Measurements from ENCODE around the gene ZIM2. TPM values are rescaled to one million over a fixed set of nuclear protein-coding genes. Genes with fewer than 3 reads are reported as not detected.

ZIM2 gene
- total and polyA plus RNA-seq, 9 of the 15 experiments (the other 6 are each of a cell fraction or from before 2014, with no cell fraction given): not detected

- H3K9me3 ChIP-seq (replicated peaks; ENCODE audit: control insufficient read depth, insufficient read depth, low read depth, low read length): no peaks in the 10 kb centered on the region; the same call in 1 of the 2 replicates
- in situ Hi-C loops (cut with MboI) (no loop called here), intact Hi-C loops (cut with micrococcal nuclease) (no loop called here)
- no peak for ATAC-seq
- no peak overlapping the region for H2AFZ ChIP-seq (ENCODE audit: low read depth, low read length)
- no peak overlapping the region for H3K27ac ChIP-seq (ENCODE audit: extremely low read depth, low read depth, low read length)
- no peak overlapping the region for H3K4me2 ChIP-seq (ENCODE audit: insufficient read depth, low read length)
- no peak overlapping the region for H3K4me3 ChIP-seq
- no TSS peak for BruUV-seq (replicated peaks)
- FAIRE-seq: no peak
- H3K9ac ChIP-seq (ENCODE audit: insufficient read depth in 1 of 2, low read depth in 2 of 2, low read length in 2 of 2): no peak overlapping the region
- ChIA-PET POLR2A (no interaction called here), CTCF (ENCODE audit: low intra/inter-chr PET ratio) (no interaction called here)
- H3K27me3 ChIP-seq (ENCODE audit: control insufficient read depth in 2 of 2, insufficient read depth in 2 of 2, low read length in 2 of 2): no peaks in the 10 kb centered on the region
- WGBS (ENCODE audit: insufficient coverage, low coverage, missing lambda C conversion rate): 0% methylated on average over 6 of the region's 6 CpGs
- no peak for DNase-seq (ENCODE audit: extremely low read depth in 1 of 4, low spot score in 3 of 4)
- no peaks in the 10 kb centered on the region for H3K9me1 ChIP-seq (ENCODE audit: control insufficient read depth, insufficient read depth, low read length)
- H4K20me1 ChIP-seq (replicated peaks; ENCODE audit: control insufficient read depth, insufficient read depth, low read length): no peaks in the 10 kb centered on the region
- no peaks in the 10 kb centered on the region for H3K4me1 ChIP-seq (replicated peaks in 1 of 2; ENCODE audit: control insufficient read depth in 2 of 2, insufficient read depth in 2 of 2, low read length in 2 of 2)
- no peaks in the 10 kb centered on the region for H3K36me3 ChIP-seq (ENCODE audit: control insufficient read depth, insufficient read depth, low read length)
- no peaks in the 10 kb centered on the region for H3K79me2 ChIP-seq (ENCODE audit: control insufficient read depth, insufficient read depth, low read length)
- TF ChIP-seq ZNF764 (CRISPR knock-in tag; IDR thresholded peaks at IDR 0.05; ENCODE audit: low read depth) (no peak), ARID1B (IDR thresholded peaks at IDR 0.05) (no peak), NCOA4 (IDR thresholded peaks at IDR 0.05; ENCODE audit: partially characterized antibody) (no peak), ZKSCAN1 (IDR thresholded peaks at IDR 0.05; ENCODE audit: low read depth, low read length) (no peak), LEF1 (IDR thresholded peaks at IDR 0.05) (no peak), ADNP (tag; IDR thresholded peaks at IDR 0.05) (no peak), ETV6 (IDR thresholded peaks at IDR 0.05; ENCODE audit: borderline replicate concordance in 1 of 2, low read depth in 2 of 2, low read length in 1 of 2) (no peak), ETV6 (CRISPR knock-in tag; IDR thresholded peaks at IDR 0.05; ENCODE audit: borderline replicate concordance) (no peak), NCOR1 (IDR thresholded peaks at IDR 0.05) (no peak), CC2D1A (IDR thresholded peaks at IDR 0.05) (no peak), CHAMP1 (IDR thresholded peaks at IDR 0.05) (no peak), ATF2 (CRISPR knock-in tag; IDR thresholded peaks at IDR 0.05) (no peak), ZNF584 (CRISPR knock-in tag; IDR thresholded peaks at IDR 0.05; ENCODE audit: low read depth) (no peak), ATF1 (CRISPR knock-in tag; IDR thresholded peaks at IDR 0.05) (no peak), ATF1 (tag; IDR thresholded peaks at IDR 0.05) (no peak), SFPQ (IDR thresholded peaks at IDR 0.05; ENCODE audit: low read depth, low read length) (no peak), ZNF398 (CRISPR knock-in tag; IDR thresholded peaks at IDR 0.05) (no peak)
Observed at GRCh38 chr19:56823956-56824355, 16.6 kb downstream of the ZIM2 start.
